Keratinocyte (primary cell): ENCODE data around the gene CENPP.

ENCODE experiments used
- EZH2 ChIP-seq: IDR thresholded peaks from one replicate; pipeline ENCODE4 v1.6.1; 2012; ENCODE audit warnings: inconsistent platforms, mild to moderate bottlenecking, low read length, moderate library complexity
- TF ChIP-seq, protein P1 (sequence below), 3 experiments: IDR thresholded peaks in 1 of 3; conservative IDR thresholded peaks in 1 of 3; optimal IDR thresholded peaks in 1 of 3; 2 replicates in 2 of 3; 3 replicates in 1 of 3; pipeline versions ENCODE3 to v1.5.1; 2011; ENCODE audit warnings: low read length in 3 of 3, mild to moderate bottlenecking in 3 of 3, moderate library complexity in 2 of 3, control low read depth in 1 of 3, inconsistent platforms in 1 of 3; ENCODE audit not compliant: insufficient read depth in 2 of 3; ENCODE audit errors: extremely low read depth in 1 of 3

DNA sequence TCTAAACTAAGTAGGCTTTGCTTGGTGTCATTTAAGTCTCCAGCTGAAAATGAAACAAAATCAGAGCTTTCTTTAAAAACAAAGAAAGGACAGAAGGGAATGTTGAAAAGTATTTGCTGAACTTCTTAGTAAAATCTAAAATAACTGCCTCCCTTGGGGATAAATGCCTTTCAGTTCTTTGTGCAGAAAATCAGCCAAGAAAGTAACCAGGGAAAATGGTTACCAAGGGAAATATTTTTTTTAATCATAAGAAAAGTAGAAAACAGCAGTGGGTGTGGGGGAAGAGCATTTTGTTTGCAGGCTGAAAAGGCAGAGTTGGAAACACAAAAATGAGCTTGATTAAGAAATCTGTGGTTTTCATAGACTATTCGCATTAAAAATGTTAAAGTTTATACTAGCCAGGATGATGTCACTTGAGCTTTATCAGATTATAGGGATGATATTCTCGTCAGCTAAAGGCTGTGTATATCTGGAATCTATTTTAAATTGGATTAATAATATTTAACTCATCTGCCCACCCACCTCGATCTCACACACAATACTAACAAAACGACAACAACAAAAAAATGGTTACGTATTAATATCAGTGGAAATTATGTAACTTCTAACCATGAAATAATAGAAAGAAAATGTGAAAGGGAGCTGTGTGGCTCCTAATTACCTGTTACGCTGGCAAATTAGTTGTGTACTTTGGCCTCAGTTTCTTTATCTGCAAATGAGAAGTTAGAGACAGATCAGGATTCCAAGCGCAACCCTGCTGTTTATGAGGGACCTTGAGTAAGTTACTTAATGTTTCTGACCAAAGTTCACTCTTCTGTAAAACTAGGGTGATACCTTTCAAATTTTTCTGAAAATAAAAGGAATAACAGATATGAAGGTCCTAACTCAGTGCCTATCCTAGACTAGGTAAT lies 210.4 kb downstream of the CENPP start, which contains the start of gene ECM2:
- TF ChIP-seq, protein P1, sequence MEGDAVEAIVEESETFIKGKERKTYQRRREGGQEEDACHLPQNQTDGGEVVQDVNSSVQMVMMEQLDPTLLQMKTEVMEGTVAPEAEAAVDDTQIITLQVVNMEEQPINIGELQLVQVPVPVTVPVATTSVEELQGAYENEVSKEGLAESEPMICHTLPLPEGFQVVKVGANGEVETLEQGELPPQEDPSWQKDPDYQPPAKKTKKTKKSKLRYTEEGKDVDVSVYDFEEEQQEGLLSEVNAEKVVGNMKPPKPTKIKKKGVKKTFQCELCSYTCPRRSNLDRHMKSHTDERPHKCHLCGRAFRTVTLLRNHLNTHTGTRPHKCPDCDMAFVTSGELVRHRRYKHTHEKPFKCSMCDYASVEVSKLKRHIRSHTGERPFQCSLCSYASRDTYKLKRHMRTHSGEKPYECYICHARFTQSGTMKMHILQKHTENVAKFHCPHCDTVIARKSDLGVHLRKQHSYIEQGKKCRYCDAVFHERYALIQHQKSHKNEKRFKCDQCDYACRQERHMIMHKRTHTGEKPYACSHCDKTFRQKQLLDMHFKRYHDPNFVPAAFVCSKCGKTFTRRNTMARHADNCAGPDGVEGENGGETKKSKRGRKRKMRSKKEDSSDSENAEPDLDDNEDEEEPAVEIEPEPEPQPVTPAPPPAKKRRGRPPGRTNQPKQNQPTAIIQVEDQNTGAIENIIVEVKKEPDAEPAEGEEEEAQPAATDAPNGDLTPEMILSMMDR (optimal IDR thresholded peaks at IDR 0.05 in 1 of 3, IDR thresholded peaks at IDR 0.05 in 1 of 3, conservative IDR thresholded peaks at IDR 0.05 in 1 of 3; ENCODE audit: extremely low read depth in 1 of 3, insufficient read depth in 2 of 3, low read length in 3 of 3): no peak
- TF ChIP-seq EZH2: no peak
